Astrocyte (in vitro differentiated cells and primary cell): Measurements from ENCODE around the gene PAFAH1B2. TPM values are rescaled to one million over a fixed set of nuclear protein-coding genes. Genes with fewer than 3 reads are reported as not detected.
A peak's percentile ranks its signal among the peaks of the same experiment; 100 is the strongest.
"Not testable (repeated sequence)": the region's sequence is repeated elsewhere in the genome, so short reads cannot be mapped to it uniquely, and the experiment has no call there.

Source experiments
- DNase-seq: peaks from one replicate; pipeline ENCODE4 v3.0.0-alpha.2; 2010; ENCODE audit warnings: low read depth
- FAIRE-seq: peaks from 2 replicates; lab custom pipeline; 2011; peaks lifted over from hg19 to GRCh38; lab: Jason Lieb, UNC
- H2AFZ ChIP-seq: 2 replicates; pipeline ENCODE4 v1.6.0; 2012; ENCODE audit warnings: low read depth, low read length, inconsistent platforms
- H3K27ac ChIP-seq: 2 replicates; pipeline ENCODE4 v1.5.1; 2011; ENCODE audit warnings: low read depth, low read length, inconsistent platforms
- H3K27me3 ChIP-seq: 2 replicates; pipeline ENCODE4 v1.6.0; 2011; ENCODE audit warnings: low read length, inconsistent platforms; ENCODE audit not compliant: insufficient read depth
- H3K36me3 ChIP-seq: 2 replicates; pipeline ENCODE4 v1.5.1; 2011; ENCODE audit warnings: low read length, inconsistent platforms; ENCODE audit not compliant: insufficient read depth
- H3K4me1 ChIP-seq: 2 replicates; pipeline ENCODE4 v1.5.1; 2011; ENCODE audit warnings: low read length, inconsistent platforms; ENCODE audit not compliant: insufficient read depth
- H3K4me2 ChIP-seq: 2 replicates; pipeline ENCODE4 v1.6.0; 2012; ENCODE audit warnings: low read length, inconsistent platforms
- H3K4me3 ChIP-seq: 2 replicates; pipeline ENCODE4 v1.5.1; 2011; ENCODE audit warnings: low read depth, mild to moderate bottlenecking, low read length, inconsistent platforms; ENCODE audit not compliant: insufficient read depth
- H3K79me2 ChIP-seq: 2 replicates; pipeline ENCODE4 v1.6.0; 2012; ENCODE audit warnings: mild to moderate bottlenecking, low read length, inconsistent platforms; ENCODE audit not compliant: insufficient read depth
- H3K9ac ChIP-seq: 2 replicates; pipeline ENCODE4 v1.6.0; 2012; ENCODE audit warnings: mild to moderate bottlenecking, low read length, inconsistent platforms
- H3K9me3 ChIP-seq: 2 replicates; pipeline ENCODE4 v1.5.1; 2012; ENCODE audit warnings: low read depth, mild to moderate bottlenecking, low read length, inconsistent platforms; ENCODE audit not compliant: insufficient read depth
- H4K20me1 ChIP-seq: 2 replicates; pipeline ENCODE4 v1.6.0; 2012; ENCODE audit warnings: low read length, inconsistent platforms; ENCODE audit not compliant: insufficient read depth
- H3K27ac Mint-ChIP-seq: one replicate; pipeline ENCODE4 v1.8.0; 2021; ENCODE audit warnings: mild to moderate bottlenecking, mixed read lengths; ENCODE audit not compliant: unreplicated experiment
- H3K27me3 Mint-ChIP-seq: one replicate; pipeline ENCODE4 v1.8.0; 2021; ENCODE audit warnings: low read depth, mixed read lengths; ENCODE audit not compliant: unreplicated experiment
- H3K36me3 Mint-ChIP-seq: one replicate; pipeline ENCODE4 v1.8.0; 2021; ENCODE audit warnings: low read depth, mixed read lengths; ENCODE audit not compliant: unreplicated experiment
- H3K4me1 Mint-ChIP-seq: one replicate; pipeline ENCODE4 v1.8.0; 2021; ENCODE audit warnings: low read depth, mixed read lengths; ENCODE audit not compliant: unreplicated experiment
- H3K4me3 Mint-ChIP-seq: one replicate; pipeline ENCODE4 v1.8.0; 2021; ENCODE audit warnings: mild to moderate bottlenecking, moderate library complexity, mixed read lengths; ENCODE audit not compliant: unreplicated experiment
- H3K9me3 Mint-ChIP-seq: one replicate; pipeline ENCODE4 v1.8.0; 2021; ENCODE audit warnings: mild to moderate bottlenecking, mixed read lengths; ENCODE audit not compliant: unreplicated experiment
- EZH2 ChIP-seq: IDR thresholded peaks from 2 replicates; pipeline ENCODE4 v1.6.1; 2012; ENCODE audit warnings: mild to moderate bottlenecking, low read length, inconsistent platforms; ENCODE audit not compliant: insufficient read depth
- total RNA-seq: library from RNA; stranded (reverse); gene quantifications from 2 replicates; pipeline ENCODE4 v1.2.1, GENCODE V29; 2021
- TF ChIP-seq, protein P1 (sequence below): IDR thresholded peaks from 2 replicates; pipeline ENCODE4 v1.5.1; 2011; ENCODE audit warnings: low read depth, mild to moderate bottlenecking, inconsistent platforms, low read length, moderate library complexity; ENCODE audit not compliant: insufficient read depth

The PAFAH1B2 gene
- total RNA-seq, 1 donor from 2014 or later: 142 TPM

GRCh38 chr11:117126223-117126965, 17.7 kb upstream of the PAFAH1B2 start:
- H3K27me3 Mint-ChIP-seq: peaks cover 40% of the 10 kb centered on the region
- TF ChIP-seq, protein P1, sequence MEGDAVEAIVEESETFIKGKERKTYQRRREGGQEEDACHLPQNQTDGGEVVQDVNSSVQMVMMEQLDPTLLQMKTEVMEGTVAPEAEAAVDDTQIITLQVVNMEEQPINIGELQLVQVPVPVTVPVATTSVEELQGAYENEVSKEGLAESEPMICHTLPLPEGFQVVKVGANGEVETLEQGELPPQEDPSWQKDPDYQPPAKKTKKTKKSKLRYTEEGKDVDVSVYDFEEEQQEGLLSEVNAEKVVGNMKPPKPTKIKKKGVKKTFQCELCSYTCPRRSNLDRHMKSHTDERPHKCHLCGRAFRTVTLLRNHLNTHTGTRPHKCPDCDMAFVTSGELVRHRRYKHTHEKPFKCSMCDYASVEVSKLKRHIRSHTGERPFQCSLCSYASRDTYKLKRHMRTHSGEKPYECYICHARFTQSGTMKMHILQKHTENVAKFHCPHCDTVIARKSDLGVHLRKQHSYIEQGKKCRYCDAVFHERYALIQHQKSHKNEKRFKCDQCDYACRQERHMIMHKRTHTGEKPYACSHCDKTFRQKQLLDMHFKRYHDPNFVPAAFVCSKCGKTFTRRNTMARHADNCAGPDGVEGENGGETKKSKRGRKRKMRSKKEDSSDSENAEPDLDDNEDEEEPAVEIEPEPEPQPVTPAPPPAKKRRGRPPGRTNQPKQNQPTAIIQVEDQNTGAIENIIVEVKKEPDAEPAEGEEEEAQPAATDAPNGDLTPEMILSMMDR: no peak
- TF ChIP-seq EZH2: no peak
- Histone ChIP-seq H3K9ac (no peak overlapping the region), H3K4me2 (no peak overlapping the region), H3K27me3 (peaks cover 24% of the 10 kb centered on the region), H3K4me3 (no peak overlapping the region), H3K4me1 (no peaks in the 10 kb centered on the region), H3K36me3 (no peaks in the 10 kb centered on the region), H3K9me3 (no peaks in the 10 kb centered on the region), H3K27ac (no peak overlapping the region), H2AFZ (no peak overlapping the region), H3K79me2 (no peaks in the 10 kb centered on the region), H4K20me1 (no peaks in the 10 kb centered on the region)
- H3K9me3 Mint-ChIP-seq: no peaks in the 10 kb centered on the region
- no peak overlapping the region for H3K27ac Mint-ChIP-seq
- no peaks in the 10 kb centered on the region for H3K36me3 Mint-ChIP-seq
- no peak overlapping the region for H3K4me3 Mint-ChIP-seq
- DNase-seq (no peak), FAIRE-seq (no peak)
- no peaks in the 10 kb centered on the region for H3K4me1 Mint-ChIP-seq

GRCh38 chr11:117127171-117127901, 16.8 kb upstream of the PAFAH1B2 start:
- H3K27me3 Mint-ChIP-seq: peaks cover 40% of the 10 kb centered on the region
- no peak for TF ChIP-seq EZH2
- TF ChIP-seq, protein P1: no peak
- Histone ChIP-seq H3K27me3 (peaks cover 24% of the 10 kb centered on the region), H3K9ac (no peak overlapping the region), H3K4me2 (no peak overlapping the region), H3K79me2 (no peaks in the 10 kb centered on the region), H2AFZ (no peak overlapping the region), H3K27ac (no peak overlapping the region), H4K20me1 (no peaks in the 10 kb centered on the region), H3K36me3 (no peaks in the 10 kb centered on the region), H3K4me1 (no peaks in the 10 kb centered on the region), H3K4me3 (no peak overlapping the region), H3K9me3 (no peaks in the 10 kb centered on the region)
- DNase-seq (no peak), FAIRE-seq (no peak)
- H3K4me3 Mint-ChIP-seq: no peak overlapping the region
- H3K36me3 Mint-ChIP-seq: no peaks in the 10 kb centered on the region
- no peaks in the 10 kb centered on the region for H3K9me3 Mint-ChIP-seq
- no peak overlapping the region for H3K27ac Mint-ChIP-seq
- H3K4me1 Mint-ChIP-seq: no peaks in the 10 kb centered on the region

GRCh38 chr11:117128289-117128688, 15.8 kb upstream of the PAFAH1B2 start:
- no peak overlapping the region for H3K27ac Mint-ChIP-seq
- Histone ChIP-seq H3K79me2 (no peaks in the 10 kb centered on the region), H4K20me1 (no peaks in the 10 kb centered on the region), H3K4me2 (no peak overlapping the region), H3K36me3 (no peaks in the 10 kb centered on the region), H3K9me3 (no peaks in the 10 kb centered on the region), H3K4me1 (no peaks in the 10 kb centered on the region), H3K27ac (no peak overlapping the region), H3K9ac (no peak overlapping the region), H2AFZ (no peak overlapping the region), H3K4me3 (no peak overlapping the region), H3K27me3 (peaks cover 21% of the 10 kb centered on the region)
- H3K4me1 Mint-ChIP-seq: no peaks in the 10 kb centered on the region
- H3K27me3 Mint-ChIP-seq: peaks cover 31% of the 10 kb centered on the region
- no peak for TF ChIP-seq EZH2
- TF ChIP-seq, protein P1: no peak
- DNase-seq (no peak), FAIRE-seq (no peak)
- no peaks in the 10 kb centered on the region for H3K9me3 Mint-ChIP-seq
- H3K36me3 Mint-ChIP-seq: no peaks in the 10 kb centered on the region
- peak overlapping the region; percentile 54 for H3K4me3 Mint-ChIP-seq

GRCh38 chr11:117130396-117130795, 13.7 kb upstream of the PAFAH1B2 start:
- H3K27ac ChIP-seq, H3K9ac ChIP-seq, H3K9me3 Mint-ChIP-seq, H3K4me3 Mint-ChIP-seq, H2AFZ ChIP-seq, H3K36me3 Mint-ChIP-seq, H3K4me3 ChIP-seq, H3K4me1 ChIP-seq, H3K27ac Mint-ChIP-seq, H3K4me2 ChIP-seq, H3K9me3 ChIP-seq, H3K36me3 ChIP-seq, DNase-seq, FAIRE-seq, H3K4me1 Mint-ChIP-seq, H4K20me1 ChIP-seq, H3K79me2 ChIP-seq: not testable (repeated sequence)
- peaks cover 19% of the 10 kb centered on the region for H3K27me3 ChIP-seq
- peaks cover 20% of the 10 kb centered on the region for H3K27me3 Mint-ChIP-seq
